ENCODE data around the gene CLDN19.

- TF ChIP-seq TAF1 (IDR thresholded peaks at IDR 0.05; ENCODE audit: borderline replicate concordance, insufficient read depth, low read length) (no peak), REST (IDR thresholded peaks at IDR 0.05; ENCODE audit: insufficient read depth in 1 of 2, low read depth in 2 of 2, low read length in 2 of 2) (no peak)
These were observed 26.7 kb downstream of the CLDN19 start for GRCh38 chr1:42713293-42713692.
